Esophagus muscularis mucosa (tissue), 4 donors: ENCODE results near the gene BRF1. TPM values are rescaled to one million over a fixed set of nuclear protein-coding genes. Genes with fewer than 3 reads are reported as not detected.

Experiments used
- DNase-seq: peaks from one replicate; pipeline ENCODE4 v3.0.0-alpha.2; 2017; ENCODE audit errors: extremely low spot score
- H3K27ac ChIP-seq, 4 donors: fragments of 200-600 bp; sonication (generic); replicated peaks in 1 of 4; 1 replicate in 3 of 4; 2 replicates in 1 of 4; pipeline ENCODE4 v1.5.1; 2016 to 2019; ENCODE audit warnings: mild to moderate bottlenecking in 1 of 4
- H3K27me3 ChIP-seq, 4 donors: fragments of 200-600 bp; sonication (generic); one replicate each; pipeline versions ENCODE4 v1.5.1 to v1.6.0; 2016 to 2019
- H3K36me3 ChIP-seq, 4 donors: fragments of 200-600 bp; sonication (generic); one replicate each; pipeline ENCODE4 v1.5.1; 2016 to 2019
- H3K4me1 ChIP-seq, 4 donors: fragments of 200-600 bp; sonication (generic); one replicate each; pipeline ENCODE4 v1.5.1; 2016 to 2019
- H3K4me3 ChIP-seq, 4 donors: fragments of 200-600 bp; sonication (generic); 1 replicate in 2 of 4; 2 replicates in 2 of 4; pipeline ENCODE4 v1.5.1; 2016 to 2019; ENCODE audit warnings: mild to moderate bottlenecking in 4 of 4, moderate library complexity in 1 of 4
- H3K9me3 ChIP-seq, 4 donors: fragments of 200-600 bp; sonication (generic); 1 replicate in 3 of 4; 2 replicates in 1 of 4; pipeline ENCODE4 v1.5.1; 2016 to 2019
- CTCF ChIP-seq, 3 experiments: fragments of 200-600 bp in 2 of 3; fragments of 450-650 bp in 1 of 3; sonication (generic) in 2 of 3; IDR thresholded peaks; one replicate each; pipeline ENCODE4 v1.5.1; 2017 to 2019; ENCODE audit warnings: antibody characterized with exemption in 3 of 3, mild to moderate bottlenecking in 2 of 3, moderate library complexity in 1 of 3
- EP300 ChIP-seq: sonication (generic); formaldehyde crosslinking; IDR thresholded peaks from one replicate; pipeline ENCODE4 v1.6.1; 2017; ENCODE audit warnings: antibody characterized with exemption
- POLR2A ChIP-seq: fragments of 450-650 bp; IDR thresholded peaks from one replicate; pipeline ENCODE4 v1.6.1; 2017; ENCODE audit warnings: antibody characterized with exemption, moderate library complexity, mild to moderate bottlenecking, low read depth
- POLR2AphosphoS5 ChIP-seq, 2 donors: sonication (generic); formaldehyde crosslinking; IDR thresholded peaks; one replicate each; pipeline ENCODE4 v1.6.1; 2017; ENCODE audit warnings: antibody characterized with exemption in 2 of 2
- WGBS: methylation state at CpG from one replicate; pipeline ENCODE4 v1.1.5; 2018; 5-methylcytosine and 5-hydroxymethylcytosine counted together
- intact Hi-C: fragments of 100-400 bp; cut with DNase I; formaldehyde crosslinking; loops from one replicate; pipeline ENCODE4 v1.15.1; 2023
- total RNA-seq, 4 donors: library from RNA; depleted of rRNA; stranded (reverse); fragments of >200 nt; gene quantifications; one replicate each; pipeline versions ENCODE4 v1.1.0 to v1.2.1, GENCODE V29; 2016

The BRF1 gene
- total RNA-seq, 4 donors from 2014 or later = 23.0 to 47.3 (median 41.4) TPM

- intact Hi-C loops = no loop called here
- TF ChIP-seq POLR2AphosphoS5 (IDR thresholded peaks at IDR 0.05) (no peak), EP300 (no peak), CTCF (IDR thresholded peaks at IDR 0.05) (no peak), POLR2A (no peak)
- no peaks in the 10 kb centered on the region for H3K9me3 ChIP-seq
- peaks cover 0 to 5% (median 0%) of the 10 kb centered on the region in 4 donors for H3K36me3 ChIP-seq
- WGBS = 84% methylated on average over 20 of the region's 27 CpGs
- peaks cover 40 to 63% (median 52%) of the 10 kb centered on the region in 4 donors for H3K4me1 ChIP-seq
- H3K27ac ChIP-seq = no peak overlapping the region
- H3K4me3 ChIP-seq = no peak overlapping the region
- H3K27me3 ChIP-seq = no peaks in the 10 kb centered on the region
- no peak for DNase-seq
These were observed 22.2 kb upstream of the BRF1 start for GRCh38 chr14:105322791-105323556.

- peak overlapping the region in 3 of 4 donors; percentile 14 to 92 (median 23) for H3K4me3 ChIP-seq
- H3K4me1 ChIP-seq = peaks cover 36 to 55% (median 44%) of the 10 kb centered on the region in 4 donors
- WGBS = 13% methylated on average over 6 of the region's 11 CpGs
- no peaks in the 10 kb centered on the region for H3K27me3 ChIP-seq
- peak overlapping the region; percentile 69 to 88 (median 79) for H3K27ac ChIP-seq
- H3K9me3 ChIP-seq = no peaks in the 10 kb centered on the region
- H3K36me3 ChIP-seq = peaks cover 0 to 5% (median 0%) of the 10 kb centered on the region in 4 donors
- no peak for DNase-seq
- TF ChIP-seq CTCF (IDR thresholded peaks at IDR 0.05) (peak in 1 of 3 experiments; percentile 41), EP300 (no peak), POLR2A (no peak), POLR2AphosphoS5 (IDR thresholded peaks at IDR 0.05) (no peak)
- intact Hi-C loops = loop anchor here (10.0 kb wide), 1 partner anchor 73 kb away; the partner anchor contains the start of gene BTBD6
These were observed 16.7 kb upstream of the BRF1 start for GRCh38 chr14:105317546-105317945.

- TF ChIP-seq CTCF (IDR thresholded peaks at IDR 0.05) (no peak), EP300 (no peak), POLR2A (no peak), POLR2AphosphoS5 (IDR thresholded peaks at IDR 0.05) (no peak)
- intact Hi-C loops = loop anchor here (10.0 kb wide), 1 partner anchor 72 kb away; the partner anchor contains the start of gene BTBD6
- WGBS = 60% methylated on average over 18 of the region's 18 CpGs
These were observed 16.2 kb upstream of the BRF1 start for GRCh38 chr14:105316968-105317510.

GRCh38 chr14:105316577-105316941 lies 15.8 kb upstream of the BRF1 start:
- no peak for TF ChIP-seq POLR2AphosphoS5 (IDR thresholded peaks at IDR 0.05)
- TF ChIP-seq POLR2A = no peak
- no peak for TF ChIP-seq CTCF (IDR thresholded peaks at IDR 0.05)
- no peak for TF ChIP-seq EP300
- H3K27me3 ChIP-seq = no peaks in the 10 kb centered on the region
- intact Hi-C loops = loop anchor here (10.0 kb wide), 1 partner anchor 72 kb away; the partner anchor contains the start of gene BTBD6
- H3K27ac ChIP-seq = peak overlapping the region; percentile 71 to 88 (median 84)
- H3K4me3 ChIP-seq = peak overlapping the region; percentile 76 to 98 (median 87)
- no peak for DNase-seq
- no peaks in the 10 kb centered on the region for H3K36me3 ChIP-seq
- peaks cover 36 to 54% (median 46%) of the 10 kb centered on the region in 4 donors for H3K4me1 ChIP-seq
- no peaks in the 10 kb centered on the region for H3K9me3 ChIP-seq
- 91% methylated on average over 9 of the region's 10 CpGs for WGBS

More at GRCh38 chr14:105316968-105317510, 16.2 kb upstream of the BRF1 start:
- Histone ChIP-seq H3K4me1 (peaks cover 36 to 54% (median 44%) of the 10 kb centered on the region in 4 donors), H3K27ac (peak overlapping the region; percentile 69 to 88 (median 79)), H3K36me3 (peaks cover 0 to 1% (median 0%) of the 10 kb centered on the region in 4 donors), H3K9me3 (no peaks in the 10 kb centered on the region), H3K27me3 (no peaks in the 10 kb centered on the region), H3K4me3 (peak overlapping the region; percentile 14 to 92 (median 20))
- no peak for DNase-seq
